Stimulated activated CD8-positive, alpha-beta memory T cell treated with anti-CD3 and anti-CD28 coated beads, Interleukin-4, amount 100 ng/mL, for 24 hours (primary cell): ENCODE measurements around the gene HTR1E.
"Not testable (repeated sequence)": the region's sequence is repeated elsewhere in the genome, so short reads cannot be mapped to it uniquely, and the experiment has no call there.

ENCODE experiments used
- DNase-seq: peaks from one replicate; pipeline ENCODE4 v3.0.0-alpha.2; 2020; ENCODE audit warnings: low read depth

Gene HTR1E

GRCh38 chr6:86937219-86938079 is at the start of gene HTR1E:
TSS of gene HTR1E (plus strand) at chr6:86937528. CDS start at chr6:87015335, 77,807 bp downstream.
- DNase-seq = no peak

- DNase-seq = no peak
Observed at GRCh38 chr6:86888301-86888700, 49.0 kb upstream of the HTR1E start.

- not testable (repeated sequence) for DNase-seq
Observed at GRCh38 chr6:86897265-86897664, 40.1 kb upstream of the HTR1E start.

- DNase-seq = no peak
Observed at GRCh38 chr6:86913795-86914194, 23.5 kb upstream of the HTR1E start.

- DNase-seq = no peak
Observed at GRCh38 chr6:86916393-86916792, 20.9 kb upstream of the HTR1E start.

- DNase-seq = not testable (repeated sequence)
Observed at GRCh38 chr6:86927138-86927537, 10.2 kb upstream of the HTR1E start.

GRCh38 chr6:86927859-86928258 is 9.5 kb upstream of the HTR1E start:
- DNase-seq = not testable (repeated sequence)

GRCh38 chr6:86934365-86934764 is 3.0 kb upstream of the HTR1E start:
- DNase-seq = no peak

GRCh38 chr6:86936834-86937218 is 502 bp upstream of the HTR1E start:
- no peak for DNase-seq

GRCh38 chr6:86938814-86939213 is 1.5 kb downstream of the HTR1E start:
- no peak for DNase-seq

GRCh38 chr6:86941461-86941860 is 4.1 kb downstream of the HTR1E start:
- no peak for DNase-seq

GRCh38 chr6:86942769-86943516 is 5.6 kb downstream of the HTR1E start:
- no peak for DNase-seq

- no peak for DNase-seq
Observed at GRCh38 chr6:86943819-86944407, 6.6 kb downstream of the HTR1E start.

GRCh38 chr6:86949771-86950170 is 12.4 kb downstream of the HTR1E start:
- no peak for DNase-seq

GRCh38 chr6:86952991-86953390 is 15.7 kb downstream of the HTR1E start:
- DNase-seq = no peak

GRCh38 chr6:86959656-86960055 is 22.3 kb downstream of the HTR1E start:
- DNase-seq = no peak

GRCh38 chr6:86961455-86962200 is 24.3 kb downstream of the HTR1E start:
- DNase-seq = no peak

- no peak for DNase-seq
Observed at GRCh38 chr6:86963352-86963751, 26.0 kb downstream of the HTR1E start.

- no peak for DNase-seq
Observed at GRCh38 chr6:86964029-86964579, 26.8 kb downstream of the HTR1E start.

- no peak for DNase-seq
Observed at GRCh38 chr6:86966271-86966670, 28.9 kb downstream of the HTR1E start.

GRCh38 chr6:86969573-86969972 is 32.2 kb downstream of the HTR1E start:
- no peak for DNase-seq

GRCh38 chr6:86973088-86973487 is 35.8 kb downstream of the HTR1E start:
- DNase-seq = no peak
